ENCODE measurements around the gene CFAP91.

CFAP91 gene

DNA sequence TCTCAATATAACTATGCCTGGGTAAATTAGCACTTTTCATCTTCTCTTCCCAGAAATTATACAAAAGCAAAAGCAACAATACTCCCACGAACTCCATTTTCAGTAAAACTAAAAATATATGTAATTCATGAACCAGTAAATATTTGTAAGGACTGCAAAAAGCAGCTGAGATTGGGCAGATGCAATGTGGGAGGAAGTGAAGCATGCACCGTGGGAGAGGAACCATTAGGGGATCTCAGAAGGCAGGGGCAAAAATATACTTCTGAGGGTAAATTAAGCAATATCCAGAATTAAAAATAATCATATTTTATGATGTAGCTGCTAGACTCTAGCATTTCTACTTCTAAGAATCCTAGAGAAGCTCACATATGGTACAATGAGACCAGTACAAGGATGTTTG lies 20.2 kb downstream of the CFAP91 start:
- H4K20me1 ChIP-seq (ENCODE audit: insufficient read depth, low read length, poor library complexity, severe bottlenecking): no peaks in the 10 kb centered on the region
- H3K27me3 ChIP-seq (ENCODE audit: insufficient read depth, low read length, poor library complexity, severe bottlenecking): peaks cover 42% of the 10 kb centered on the region
- H3K4me2 ChIP-seq (ENCODE audit: low read depth, low read length, poor library complexity, severe bottlenecking): no peak overlapping the region
- H3F3A ChIP-seq (ENCODE audit: low read depth): no peaks in the 10 kb centered on the region
- no peak overlapping the region for H3K9ac ChIP-seq (ENCODE audit: low read depth, low read length, poor library complexity, severe bottlenecking)
- H3K36me3 ChIP-seq (ENCODE audit: insufficient read depth, low read length): no peaks in the 10 kb centered on the region
- TF ChIP-seq, protein P1, sequence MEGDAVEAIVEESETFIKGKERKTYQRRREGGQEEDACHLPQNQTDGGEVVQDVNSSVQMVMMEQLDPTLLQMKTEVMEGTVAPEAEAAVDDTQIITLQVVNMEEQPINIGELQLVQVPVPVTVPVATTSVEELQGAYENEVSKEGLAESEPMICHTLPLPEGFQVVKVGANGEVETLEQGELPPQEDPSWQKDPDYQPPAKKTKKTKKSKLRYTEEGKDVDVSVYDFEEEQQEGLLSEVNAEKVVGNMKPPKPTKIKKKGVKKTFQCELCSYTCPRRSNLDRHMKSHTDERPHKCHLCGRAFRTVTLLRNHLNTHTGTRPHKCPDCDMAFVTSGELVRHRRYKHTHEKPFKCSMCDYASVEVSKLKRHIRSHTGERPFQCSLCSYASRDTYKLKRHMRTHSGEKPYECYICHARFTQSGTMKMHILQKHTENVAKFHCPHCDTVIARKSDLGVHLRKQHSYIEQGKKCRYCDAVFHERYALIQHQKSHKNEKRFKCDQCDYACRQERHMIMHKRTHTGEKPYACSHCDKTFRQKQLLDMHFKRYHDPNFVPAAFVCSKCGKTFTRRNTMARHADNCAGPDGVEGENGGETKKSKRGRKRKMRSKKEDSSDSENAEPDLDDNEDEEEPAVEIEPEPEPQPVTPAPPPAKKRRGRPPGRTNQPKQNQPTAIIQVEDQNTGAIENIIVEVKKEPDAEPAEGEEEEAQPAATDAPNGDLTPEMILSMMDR (conservative IDR thresholded peaks at IDR 0.05; ENCODE audit: low read length): no peak
- no peak for TF ChIP-seq EZH2phosphoT487 (IDR thresholded peaks at IDR 0.05; ENCODE audit: borderline replicate concordance)
- H3K4me3 ChIP-seq (ENCODE audit: low read length, poor library complexity, severe bottlenecking): no peak overlapping the region
- H2AFZ ChIP-seq (ENCODE audit: low read length): no peak overlapping the region
- no peaks in the 10 kb centered on the region for H3K9me3 ChIP-seq (ENCODE audit: insufficient read depth, low read depth, low read length)
- H3K4me1 ChIP-seq (ENCODE audit: insufficient read depth, low read length, poor library complexity, severe bottlenecking): no peaks in the 10 kb centered on the region
- no peaks in the 10 kb centered on the region for H3K79me2 ChIP-seq (ENCODE audit: insufficient read depth, low read length)
- H3K9me2 ChIP-seq (replicated peaks; ENCODE audit: low read depth, low read length): no peaks in the 10 kb centered on the region

GRCh38 chr3:119726909-119727308 lies 24.1 kb downstream of the CFAP91 start:
- H3F3A ChIP-seq (ENCODE audit: low read depth): no peaks in the 10 kb centered on the region
- no peaks in the 10 kb centered on the region for H3K9me2 ChIP-seq (replicated peaks; ENCODE audit: low read depth, low read length)
- no peaks in the 10 kb centered on the region for H3K9me3 ChIP-seq (ENCODE audit: insufficient read depth, low read depth, low read length)
- TF ChIP-seq EZH2phosphoT487 (IDR thresholded peaks at IDR 0.05; ENCODE audit: borderline replicate concordance): no peak
- TF ChIP-seq, protein P1 (conservative IDR thresholded peaks at IDR 0.05; ENCODE audit: low read length): no peak
- H3K27me3 ChIP-seq (ENCODE audit: insufficient read depth, low read length, poor library complexity, severe bottlenecking): peaks cover 41% of the 10 kb centered on the region
- no peak overlapping the region for H3K4me2 ChIP-seq (ENCODE audit: low read depth, low read length, poor library complexity, severe bottlenecking)
- no peaks in the 10 kb centered on the region for H3K79me2 ChIP-seq (ENCODE audit: insufficient read depth, low read length)
- no peak overlapping the region for H2AFZ ChIP-seq (ENCODE audit: low read length)
- no peak overlapping the region for H3K9ac ChIP-seq (ENCODE audit: low read depth, low read length, poor library complexity, severe bottlenecking)
- H3K36me3 ChIP-seq (ENCODE audit: insufficient read depth, low read length): no peaks in the 10 kb centered on the region
- no peaks in the 10 kb centered on the region for H3K4me1 ChIP-seq (ENCODE audit: insufficient read depth, low read length, poor library complexity, severe bottlenecking)
- H4K20me1 ChIP-seq (ENCODE audit: insufficient read depth, low read length, poor library complexity, severe bottlenecking): no peaks in the 10 kb centered on the region
- no peak overlapping the region for H3K4me3 ChIP-seq (ENCODE audit: low read length, poor library complexity, severe bottlenecking)

DNA sequence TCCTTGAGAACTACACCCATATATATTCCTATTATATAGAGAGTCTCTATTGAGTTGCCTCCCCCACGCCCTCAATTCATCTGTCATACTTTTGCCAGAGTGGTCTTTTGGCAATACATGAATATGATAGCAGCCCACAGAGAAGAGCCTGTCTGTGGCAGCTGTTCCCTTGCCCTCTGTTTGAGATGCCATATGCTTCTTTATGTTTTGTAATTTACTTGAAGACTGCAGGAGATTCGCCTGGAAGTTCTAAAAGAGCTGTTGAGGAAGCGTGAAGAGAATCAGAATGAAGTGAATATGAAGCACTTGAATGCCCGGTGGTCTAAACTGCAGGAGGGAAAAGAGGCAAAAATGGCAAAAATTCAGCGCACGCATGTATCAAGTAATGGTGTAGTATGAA lies 27.2 kb downstream of the CFAP91 start:
- Histone ChIP-seq H3K79me2 (ENCODE audit: insufficient read depth, low read length) (no peaks in the 10 kb centered on the region), H3F3A (ENCODE audit: low read depth) (no peaks in the 10 kb centered on the region), H3K4me1 (ENCODE audit: insufficient read depth, low read length, poor library complexity, severe bottlenecking) (no peaks in the 10 kb centered on the region), H4K20me1 (ENCODE audit: insufficient read depth, low read length, poor library complexity, severe bottlenecking) (no peaks in the 10 kb centered on the region), H3K9ac (ENCODE audit: low read depth, low read length, poor library complexity, severe bottlenecking) (no peak overlapping the region), H3K9me2 (replicated peaks; ENCODE audit: low read depth, low read length) (no peaks in the 10 kb centered on the region), H3K27me3 (ENCODE audit: insufficient read depth, low read length, poor library complexity, severe bottlenecking) (peaks cover 32% of the 10 kb centered on the region), H2AFZ (ENCODE audit: low read length) (no peak overlapping the region), H3K4me3 (ENCODE audit: low read length, poor library complexity, severe bottlenecking) (no peak overlapping the region), H3K4me2 (ENCODE audit: low read depth, low read length, poor library complexity, severe bottlenecking) (no peak overlapping the region), H3K9me3 (ENCODE audit: insufficient read depth, low read depth, low read length) (no peaks in the 10 kb centered on the region), H3K36me3 (ENCODE audit: insufficient read depth, low read length) (no peaks in the 10 kb centered on the region)
- TF ChIP-seq EZH2phosphoT487 (IDR thresholded peaks at IDR 0.05; ENCODE audit: borderline replicate concordance): no peak
- TF ChIP-seq, protein P1 (conservative IDR thresholded peaks at IDR 0.05; ENCODE audit: low read length): no peak

Data from Loucy (cell line).